Ramos (cell line): ENCODE data around the gene ZSCAN12.
"Not testable (repeated sequence)": the region's sequence is repeated elsewhere in the genome, so short reads cannot be mapped to it uniquely, and the experiment has no call there.

Experiments used
- in situ Hi-C: fragments of 300-500 bp; cut with MboI; formaldehyde crosslinking; loops from one replicate; pipeline ENCODE4 v1.14.3; 2022; ENCODE audit warnings: low sequenced_read_pairs; ENCODE audit not compliant: unreplicated experiment

ZSCAN12 gene

DNA sequence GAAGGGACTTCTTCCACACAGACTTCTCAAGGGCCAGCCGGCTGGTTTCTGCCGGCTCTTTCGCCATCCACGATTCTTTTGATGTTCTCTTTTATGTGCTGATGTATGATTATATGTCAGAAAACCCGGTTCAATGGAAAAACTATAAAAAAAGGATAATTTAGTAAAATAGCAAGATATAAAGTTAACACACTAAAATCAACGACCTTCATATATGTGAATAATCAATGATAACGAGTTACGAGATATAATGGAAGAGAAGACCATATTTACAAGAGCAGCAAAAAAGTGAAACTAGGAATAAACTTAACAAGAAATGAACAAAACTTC lies 540 bp upstream of the ZSCAN12 start:
- in situ Hi-C loops, result no loop called here

DNA sequence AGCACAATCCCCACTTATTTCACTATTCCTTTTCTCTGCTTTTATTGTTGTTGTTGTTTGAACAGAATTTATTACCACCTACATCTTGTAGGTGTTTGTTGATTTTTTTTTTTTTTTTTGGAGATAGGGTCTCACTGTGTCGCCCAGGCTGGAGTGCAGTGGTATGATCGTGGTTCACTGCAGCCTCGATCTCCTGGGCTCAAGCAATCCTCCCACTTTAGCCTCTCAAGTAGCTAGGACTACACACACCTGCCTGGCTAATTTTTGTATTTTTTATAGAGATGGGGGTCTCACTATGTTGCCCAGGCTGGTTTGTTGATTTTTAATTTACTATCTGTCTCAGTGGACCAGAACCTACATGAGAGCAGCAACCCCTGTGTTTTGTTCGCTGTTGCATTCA lies 3.6 kb downstream of the ZSCAN12 start:
- in situ Hi-C loops, result loop anchor here (5.0 kb wide), 1 partner anchor 39 kb away; no protein-coding TSS in a partner anchor

- in situ Hi-C loops, result no loop called here
Observed at GRCh38 chr6:28393912-28394662, 5.5 kb downstream of the ZSCAN12 start.

DNA sequence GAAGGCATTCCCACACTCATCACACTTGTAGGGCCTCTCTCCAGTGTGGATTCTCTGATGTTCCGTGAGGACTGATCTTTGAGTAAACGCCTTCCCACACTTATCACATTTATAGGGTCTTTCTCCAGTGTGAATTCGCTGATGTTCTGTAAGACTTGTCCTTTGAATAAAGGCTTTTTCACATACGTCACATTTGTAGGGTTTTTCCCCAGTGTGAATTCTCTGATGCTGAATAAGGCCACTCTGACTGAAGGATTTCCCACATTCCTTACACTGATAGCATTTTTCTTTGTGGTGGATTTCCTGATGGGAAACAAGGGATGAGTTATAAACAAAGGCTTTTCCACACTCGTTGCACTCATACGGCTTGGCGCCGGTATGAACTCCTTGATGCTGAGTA lies 8.9 kb downstream of the ZSCAN12 start:
- in situ Hi-C loops, result no loop called here

GRCh38 chr6:28384143-28384533 lies 15.4 kb downstream of the ZSCAN12 start:
- in situ Hi-C loops, result no loop called here

DNA sequence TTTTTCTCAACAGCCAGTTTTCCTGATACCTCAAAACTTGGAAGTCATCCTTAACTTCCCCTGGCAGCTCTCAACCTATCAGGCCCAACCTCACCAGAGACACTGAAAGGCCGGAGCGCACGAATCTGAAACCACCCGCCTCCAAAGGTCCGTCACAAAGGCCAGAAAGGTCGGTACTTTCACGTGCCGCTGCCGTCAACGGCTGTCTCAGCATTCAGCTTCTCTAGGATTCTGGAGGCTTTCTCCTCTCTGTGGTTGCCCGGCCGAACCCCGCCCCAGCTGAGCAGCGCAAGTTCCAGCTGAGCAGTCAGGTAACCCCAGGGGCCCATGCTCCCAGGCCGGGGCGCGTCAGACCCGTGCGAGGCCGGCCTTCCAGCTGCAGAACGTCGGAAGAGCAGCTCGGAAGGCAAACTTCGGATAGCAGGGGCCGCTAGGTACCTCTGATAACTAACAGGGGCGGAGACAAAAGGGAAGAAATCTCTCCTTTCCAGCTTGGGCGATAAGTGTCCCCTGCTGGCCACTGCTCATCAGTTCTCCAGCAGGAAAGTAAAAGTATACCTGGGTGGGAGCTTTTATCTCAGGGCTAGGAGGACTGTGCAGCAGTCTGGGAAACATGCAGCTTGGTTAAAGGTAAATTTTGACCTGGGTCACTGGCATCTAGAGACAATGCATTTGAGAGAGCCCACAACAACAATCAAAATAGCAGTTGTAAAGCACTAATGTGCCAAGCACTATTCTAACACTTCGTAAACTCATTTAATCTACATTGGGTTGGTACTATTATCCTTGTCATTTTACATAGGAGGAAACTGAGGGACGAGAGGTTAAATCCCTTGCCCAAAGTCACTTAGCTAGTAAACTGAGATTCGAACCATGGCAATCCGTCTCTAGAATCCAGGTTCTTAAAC lies 16.1 kb downstream of the ZSCAN12 start:
- in situ Hi-C loops, result no loop called here

DNA sequence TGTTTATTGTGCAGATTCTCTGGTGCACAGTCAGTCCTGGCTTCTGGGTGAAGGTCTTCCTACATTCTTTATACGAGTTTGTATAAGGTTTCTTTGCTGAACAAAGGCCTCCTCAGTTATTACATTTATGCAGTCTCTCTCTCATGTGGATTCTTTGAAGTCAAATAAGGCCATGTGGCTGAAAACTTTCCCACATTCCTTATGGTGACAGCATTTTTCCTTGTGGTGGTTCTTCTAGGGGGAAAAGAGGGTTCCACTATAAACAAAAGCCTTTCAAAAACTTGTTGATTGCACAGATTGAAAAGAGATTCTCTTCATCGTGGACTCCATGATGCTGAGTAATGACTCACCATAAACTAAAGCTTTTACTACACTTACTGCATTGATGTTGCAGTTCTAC lies 19.2 kb downstream of the ZSCAN12 start:
- in situ Hi-C loops, result no loop called here

DNA sequence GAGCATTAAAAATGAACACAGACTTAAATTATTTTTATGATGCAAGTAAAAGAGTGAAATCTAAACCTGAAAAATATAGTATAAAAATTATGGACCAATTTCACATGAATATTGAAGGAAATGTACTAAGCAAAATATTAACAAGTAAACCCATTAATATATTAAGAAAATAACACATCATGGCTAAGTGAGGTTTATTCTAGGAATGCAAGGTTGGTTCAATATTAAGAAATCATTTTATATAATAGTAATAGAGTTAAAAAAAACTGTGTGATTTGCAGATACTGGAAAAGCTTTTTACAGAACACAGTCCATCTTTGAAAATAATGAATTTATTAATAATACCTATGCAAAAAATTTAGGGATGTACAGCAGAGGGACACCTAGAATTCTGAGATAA lies 20.9 kb downstream of the ZSCAN12 start:
- in situ Hi-C loops, result no loop called here

DNA sequence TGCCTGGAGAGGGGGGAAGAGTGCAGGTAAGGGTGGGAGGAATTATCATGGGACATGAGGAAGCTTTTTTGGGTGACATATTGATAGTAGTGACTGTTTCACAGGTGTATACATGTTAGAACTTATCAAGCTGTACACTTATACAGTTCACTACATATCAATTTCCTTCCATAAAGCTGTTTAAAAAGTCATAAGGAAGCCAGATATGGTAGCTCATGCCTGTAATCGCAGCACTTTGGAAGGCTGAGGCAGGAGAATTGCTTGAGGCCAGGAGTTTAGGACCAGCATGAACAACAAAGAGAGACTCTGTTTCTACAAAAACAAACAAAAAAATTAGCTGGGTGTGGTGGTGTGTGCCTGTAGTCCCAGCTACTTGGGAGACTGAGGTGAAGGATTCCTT lies 21.7 kb downstream of the ZSCAN12 start:
- in situ Hi-C loops, result no loop called here

- in situ Hi-C loops, result no loop called here
Observed at GRCh38 chr6:28373925-28374324, 25.6 kb downstream of the ZSCAN12 start.

- in situ Hi-C loops, result no loop called here
Observed at GRCh38 chr6:28371706-28372451, 27.7 kb downstream of the ZSCAN12 start.

DNA sequence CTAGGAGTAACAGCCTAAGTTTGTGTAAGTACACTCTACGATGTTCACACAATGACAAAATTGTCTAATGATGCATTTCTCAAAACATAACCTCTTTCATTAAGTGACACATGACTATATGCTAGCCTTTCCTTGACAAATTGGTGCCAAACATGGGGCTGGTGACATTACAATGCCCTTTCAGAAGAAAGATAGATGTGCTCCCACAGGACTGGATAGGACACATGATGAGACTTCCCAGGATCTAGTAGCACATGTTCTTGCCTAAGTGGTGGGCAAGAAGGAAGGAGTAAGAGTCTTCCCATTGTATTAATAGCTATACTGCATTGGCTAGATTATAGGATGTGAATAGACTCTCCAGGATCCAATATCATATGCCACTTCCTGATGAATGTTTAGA lies 28.3 kb downstream of the ZSCAN12 start:
- in situ Hi-C loops, result no loop called here

DNA sequence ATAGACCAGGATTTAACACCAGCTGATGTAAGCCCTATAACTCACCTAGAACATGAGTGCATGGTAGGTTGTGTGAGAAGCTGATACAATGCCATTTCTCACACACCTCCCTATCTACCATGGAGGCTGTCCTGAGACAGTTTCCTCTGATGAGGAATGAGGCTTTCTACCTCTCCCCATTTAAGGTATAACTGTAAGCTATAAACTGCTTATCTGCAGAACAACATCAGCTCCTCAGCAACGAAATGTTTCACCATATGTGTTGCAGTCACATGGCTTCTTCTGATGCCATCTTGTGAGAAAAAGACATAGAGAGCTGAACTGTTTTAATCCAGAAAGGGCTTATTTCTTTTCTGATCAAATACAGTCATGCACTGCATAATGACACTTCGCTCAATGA lies 29.1 kb downstream of the ZSCAN12 start:
- in situ Hi-C loops, result no loop called here

- in situ Hi-C loops, result no loop called here
Observed at GRCh38 chr6:28369463-28369862, 30.1 kb downstream of the ZSCAN12 start.

DNA sequence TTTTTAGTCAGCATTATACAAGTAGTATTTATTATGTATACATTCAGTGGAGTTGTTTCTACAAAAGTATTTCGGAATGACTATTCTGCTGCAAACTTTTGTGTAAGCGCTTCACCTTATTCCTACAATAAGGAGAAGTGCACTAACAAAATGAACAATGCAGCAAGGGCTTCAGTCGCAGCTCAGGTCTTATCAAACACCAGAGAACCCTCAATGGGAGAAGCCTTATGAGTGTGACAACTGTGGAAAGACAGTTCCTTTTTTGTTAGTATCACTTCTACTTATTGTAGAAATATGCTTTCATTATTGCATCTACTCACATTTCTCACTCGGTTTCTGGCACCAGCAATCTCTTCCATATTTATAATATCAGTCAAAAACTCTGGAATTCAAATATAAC lies 31.0 kb downstream of the ZSCAN12 start:
- in situ Hi-C loops, result no loop called here

DNA sequence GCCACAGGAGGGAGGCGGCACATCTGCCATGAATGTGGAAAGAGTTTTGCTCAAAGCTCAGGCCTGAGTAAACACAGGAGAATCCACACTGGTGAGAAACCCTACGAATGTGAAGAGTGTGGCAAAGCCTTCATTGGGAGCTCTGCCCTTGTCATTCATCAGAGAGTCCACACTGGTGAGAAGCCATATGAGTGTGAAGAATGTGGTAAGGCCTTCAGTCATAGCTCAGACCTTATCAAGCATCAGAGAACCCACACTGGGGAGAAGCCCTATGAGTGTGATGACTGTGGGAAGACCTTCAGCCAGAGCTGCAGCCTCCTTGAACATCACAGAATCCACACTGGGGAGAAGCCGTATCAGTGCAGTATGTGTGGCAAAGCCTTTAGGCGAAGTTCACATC lies 34.0 kb downstream of the ZSCAN12 start:
- in situ Hi-C loops, result not testable (repeated sequence)

GRCh38 chr6:28360961-28361360 lies 38.6 kb downstream of the ZSCAN12 start:
- in situ Hi-C loops, result no loop called here

DNA sequence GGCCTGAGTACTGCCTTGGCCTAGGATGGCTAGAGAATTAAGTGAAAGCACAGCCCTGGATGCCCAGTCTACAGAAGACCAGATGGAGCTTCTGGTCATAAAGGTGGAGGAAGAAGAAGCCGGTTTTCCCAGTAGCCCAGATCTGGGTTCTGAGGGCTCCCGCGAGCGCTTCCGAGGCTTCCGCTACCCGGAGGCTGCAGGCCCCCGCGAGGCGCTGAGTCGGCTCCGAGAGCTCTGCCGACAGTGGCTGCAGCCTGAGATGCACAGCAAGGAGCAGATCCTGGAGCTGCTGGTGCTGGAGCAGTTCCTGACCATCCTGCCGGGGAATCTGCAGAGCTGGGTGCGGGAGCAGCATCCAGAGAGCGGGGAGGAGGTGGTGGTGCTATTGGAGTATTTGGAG lies 40.0 kb downstream of the ZSCAN12 start:
- in situ Hi-C loops, result loop anchor here (5.0 kb wide), 1 partner anchor 38 kb away; the partner anchor contains the start of gene ZSCAN12

- in situ Hi-C loops, result loop anchor here (5.0 kb wide), 1 partner anchor 40 kb away; the partner anchor contains the start of gene ZSCAN12
Observed at GRCh38 chr6:28357036-28357435, 42.5 kb downstream of the ZSCAN12 start.

- in situ Hi-C loops, result loop anchor here (5.0 kb wide), 1 partner anchor 41 kb away; the partner anchor contains the start of gene ZSCAN12
Observed at GRCh38 chr6:28356666-28357020, 42.9 kb downstream of the ZSCAN12 start.
